Activated CD8-positive, alpha-beta T cell treated with anti-CD3 and anti-CD28 coated beads for 36 hours (primary cell): ENCODE data around the gene LRRC71. TPM values are rescaled to one million over a fixed set of nuclear protein-coding genes. Genes with fewer than 3 reads are reported as not detected.

ENCODE experiments used
- ATAC-seq: fragments of 200-7000 bp; cut with Tn5 transposase; one replicate; pipeline ENCODE4 v1.10.0; 2021; ENCODE audit warnings: mild to moderate bottlenecking, moderate library complexity
- CTCF ChIA-PET: fragments of 350-600 bp; sonication (Branson Sonifier 250); formaldehyde crosslinking; loops from one replicate; lab custom pipeline; 2021; ENCODE audit warnings: antibody characterized with exemption; lab: Charles Lee
- POLR2A ChIA-PET: fragments of 350-600 bp; sonication (Branson Sonifier 250); formaldehyde crosslinking; loops from one replicate; lab custom pipeline; 2021; ENCODE audit warnings: antibody characterized with exemption; lab: Charles Lee
- DNase-seq: peaks from one replicate; pipeline ENCODE4 v3.0.0-alpha.2; 2020
- H3K27ac Mint-ChIP-seq: one replicate; pipeline ENCODE4 v1.8.0; 2021; ENCODE audit warnings: mild to moderate bottlenecking, mixed read lengths
- H3K27me3 Mint-ChIP-seq: one replicate; pipeline ENCODE4 v1.8.0; 2021; ENCODE audit warnings: mixed read lengths
- H3K36me3 Mint-ChIP-seq: one replicate; pipeline ENCODE4 v1.8.0; 2021; ENCODE audit warnings: low read depth, mixed read lengths
- H3K4me1 Mint-ChIP-seq: one replicate; pipeline ENCODE4 v1.8.0; 2021; ENCODE audit warnings: low read depth, mixed read lengths
- H3K4me3 Mint-ChIP-seq: one replicate; pipeline ENCODE4 v1.8.0; 2021; ENCODE audit warnings: mild to moderate bottlenecking, moderate library complexity, mixed read lengths
- H3K9me3 Mint-ChIP-seq: one replicate; pipeline ENCODE4 v1.8.0; 2021; ENCODE audit warnings: mixed read lengths
- intact Hi-C: fragments of 100-400 bp; cut with micrococcal nuclease; formaldehyde crosslinking; loops from one replicate; pipeline ENCODE4 v1.10.0; 2022
- total RNA-seq, 2 experiments: library from RNA; stranded (reverse); gene quantifications; one replicate each; pipeline ENCODE4 v1.2.3, GENCODE V29; 2021
- TF ChIP-seq, protein P1 (sequence below): fragments of 200-600 bp; IDR thresholded peaks from one replicate; pipeline ENCODE4 v1.8.0; 2022; ENCODE audit warnings: antibody characterized with exemption, mild to moderate bottlenecking

Gene LRRC71
- total RNA-seq, 2 experiments from 2014 or later: not detected

DNA sequence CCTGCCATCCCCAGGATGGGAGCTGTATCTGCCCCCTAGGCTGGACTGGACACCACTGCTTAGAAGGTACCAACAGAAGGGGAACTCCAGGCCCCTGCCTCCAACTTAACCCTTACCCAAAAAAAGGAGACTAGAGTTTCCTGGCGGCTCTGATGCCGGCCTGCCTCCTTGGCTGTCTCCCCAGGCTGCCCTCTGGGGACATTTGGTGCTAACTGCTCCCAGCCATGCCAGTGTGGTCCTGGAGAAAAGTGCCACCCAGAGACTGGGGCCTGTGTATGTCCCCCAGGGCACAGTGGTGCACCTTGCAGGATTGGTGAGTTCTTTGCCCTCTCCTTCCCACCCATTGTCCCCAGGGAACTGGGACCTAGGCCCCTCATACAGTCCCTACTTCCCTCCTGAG, 8.1 kb upstream of the LRRC71 start:
- TF ChIP-seq, protein P1, sequence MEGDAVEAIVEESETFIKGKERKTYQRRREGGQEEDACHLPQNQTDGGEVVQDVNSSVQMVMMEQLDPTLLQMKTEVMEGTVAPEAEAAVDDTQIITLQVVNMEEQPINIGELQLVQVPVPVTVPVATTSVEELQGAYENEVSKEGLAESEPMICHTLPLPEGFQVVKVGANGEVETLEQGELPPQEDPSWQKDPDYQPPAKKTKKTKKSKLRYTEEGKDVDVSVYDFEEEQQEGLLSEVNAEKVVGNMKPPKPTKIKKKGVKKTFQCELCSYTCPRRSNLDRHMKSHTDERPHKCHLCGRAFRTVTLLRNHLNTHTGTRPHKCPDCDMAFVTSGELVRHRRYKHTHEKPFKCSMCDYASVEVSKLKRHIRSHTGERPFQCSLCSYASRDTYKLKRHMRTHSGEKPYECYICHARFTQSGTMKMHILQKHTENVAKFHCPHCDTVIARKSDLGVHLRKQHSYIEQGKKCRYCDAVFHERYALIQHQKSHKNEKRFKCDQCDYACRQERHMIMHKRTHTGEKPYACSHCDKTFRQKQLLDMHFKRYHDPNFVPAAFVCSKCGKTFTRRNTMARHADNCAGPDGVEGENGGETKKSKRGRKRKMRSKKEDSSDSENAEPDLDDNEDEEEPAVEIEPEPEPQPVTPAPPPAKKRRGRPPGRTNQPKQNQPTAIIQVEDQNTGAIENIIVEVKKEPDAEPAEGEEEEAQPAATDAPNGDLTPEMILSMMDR: no peak
- no peak for DNase-seq
- no peak for ATAC-seq
- Mint-ChIP-seq H3K27me3 (peaks cover 10% of the 10 kb centered on the region), H3K4me3 (no peak overlapping the region), H3K27ac (no peak overlapping the region), H3K9me3 (no peaks in the 10 kb centered on the region), H3K36me3 (no peaks in the 10 kb centered on the region), H3K4me1 (peaks cover 3% of the 10 kb centered on the region)
- POLR2A ChIA-PET: no interaction called here
- CTCF ChIA-PET: interaction anchor here (0.6 to 3.9 kb wide), 11 partner anchors 10 to 223 kb away, joined by 3 to 29 read pairs (median 5); no protein-coding TSS in a partner anchor
- intact Hi-C loops: no loop called here

GRCh38 chr1:156912861-156913808, 7.3 kb upstream of the LRRC71 start:
- TF ChIP-seq, protein P1: no peak
- ATAC-seq: no peak
- H3K27ac Mint-ChIP-seq: no peak overlapping the region
- peaks cover 3% of the 10 kb centered on the region for H3K4me1 Mint-ChIP-seq
- ChIA-PET CTCF (interaction anchor here (1.3 to 3.9 kb wide), 4 partner anchors 9 to 74 kb away, joined by 4 to 29 read pairs (median 8); no protein-coding TSS in a partner anchor), POLR2A (interaction anchor here (1.2 kb wide), 1 partner anchor 11 kb away, joined by 4 read pairs; no protein-coding TSS in a partner anchor)
- peaks cover 13% of the 10 kb centered on the region for H3K27me3 Mint-ChIP-seq
- intact Hi-C loops: no loop called here
- H3K36me3 Mint-ChIP-seq: no peaks in the 10 kb centered on the region
- DNase-seq: no peak
- no peak overlapping the region for H3K4me3 Mint-ChIP-seq
- H3K9me3 Mint-ChIP-seq: no peaks in the 10 kb centered on the region

DNA sequence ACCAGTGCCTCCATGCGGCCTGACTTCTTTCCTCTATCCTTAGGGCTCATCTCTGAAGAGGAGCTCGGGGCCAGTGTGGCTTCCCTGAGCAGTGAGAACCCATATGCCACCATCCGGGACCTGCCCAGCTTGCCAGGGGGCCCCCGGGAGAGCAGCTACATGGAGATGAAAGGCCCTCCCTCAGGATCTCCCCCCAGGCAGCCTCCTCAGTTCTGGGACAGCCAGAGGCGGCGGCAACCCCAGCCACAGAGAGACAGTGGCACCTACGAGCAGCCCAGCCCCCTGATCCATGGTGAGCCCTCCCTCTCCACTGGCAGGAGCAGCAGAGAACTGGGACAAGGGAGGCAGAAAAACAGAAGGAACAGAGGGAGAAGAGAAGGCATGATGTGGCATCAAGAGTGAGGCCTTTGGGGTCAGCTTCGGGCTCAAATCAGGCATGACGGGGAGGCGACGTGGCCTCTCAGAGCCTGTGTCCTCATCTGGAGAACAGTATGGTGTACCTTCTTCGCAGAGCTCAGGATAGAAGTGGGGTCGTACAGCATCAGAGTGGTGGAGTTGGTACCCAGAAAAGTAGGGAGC, 6.5 kb upstream of the LRRC71 start:
- ATAC-seq (no peak), DNase-seq (no peak)
- Mint-ChIP-seq H3K4me1 (peaks cover 3% of the 10 kb centered on the region), H3K27me3 (peaks cover 20% of the 10 kb centered on the region), H3K27ac (no peak overlapping the region), H3K36me3 (no peaks in the 10 kb centered on the region), H3K9me3 (no peaks in the 10 kb centered on the region), H3K4me3 (no peak overlapping the region)
- POLR2A ChIA-PET: interaction anchor here (1.2 kb wide), 1 partner anchor 10 kb away, joined by 4 read pairs; no protein-coding TSS in a partner anchor
- TF ChIP-seq, protein P1: no peak
- CTCF ChIA-PET: interaction anchor here (1.3 to 3.9 kb wide), 4 partner anchors 8 to 75 kb away, joined by 4 to 29 read pairs (median 8); no protein-coding TSS in a partner anchor
- intact Hi-C loops: no loop called here

- Mint-ChIP-seq H3K4me1 (peaks cover 3% of the 10 kb centered on the region), H3K27ac (no peak overlapping the region), H3K27me3 (peaks cover 23% of the 10 kb centered on the region), H3K4me3 (no peak overlapping the region), H3K36me3 (no peaks in the 10 kb centered on the region), H3K9me3 (no peaks in the 10 kb centered on the region)
- TF ChIP-seq, protein P1: no peak
- intact Hi-C loops: no loop called here
- DNase-seq: no peak
- ChIA-PET CTCF (interaction anchor here (1.3 to 3.9 kb wide), 3 partner anchors 8 to 22 kb away, joined by 4 to 29 read pairs (median 10); no protein-coding TSS in a partner anchor), POLR2A (no interaction called here)
- ATAC-seq: no peak
These were observed 6.0 kb upstream of the LRRC71 start for GRCh38 chr1:156914440-156914856.
